ENCODE results near the gene BPIFB3. TPM values are rescaled to one million over a fixed set of nuclear protein-coding genes. Genes with fewer than 3 reads are reported as not detected.

BPIFB3 gene
- total and polyA plus RNA-seq, 2 of the 4 experiments (the other 2 are of a cell fraction): not detected

DNA sequence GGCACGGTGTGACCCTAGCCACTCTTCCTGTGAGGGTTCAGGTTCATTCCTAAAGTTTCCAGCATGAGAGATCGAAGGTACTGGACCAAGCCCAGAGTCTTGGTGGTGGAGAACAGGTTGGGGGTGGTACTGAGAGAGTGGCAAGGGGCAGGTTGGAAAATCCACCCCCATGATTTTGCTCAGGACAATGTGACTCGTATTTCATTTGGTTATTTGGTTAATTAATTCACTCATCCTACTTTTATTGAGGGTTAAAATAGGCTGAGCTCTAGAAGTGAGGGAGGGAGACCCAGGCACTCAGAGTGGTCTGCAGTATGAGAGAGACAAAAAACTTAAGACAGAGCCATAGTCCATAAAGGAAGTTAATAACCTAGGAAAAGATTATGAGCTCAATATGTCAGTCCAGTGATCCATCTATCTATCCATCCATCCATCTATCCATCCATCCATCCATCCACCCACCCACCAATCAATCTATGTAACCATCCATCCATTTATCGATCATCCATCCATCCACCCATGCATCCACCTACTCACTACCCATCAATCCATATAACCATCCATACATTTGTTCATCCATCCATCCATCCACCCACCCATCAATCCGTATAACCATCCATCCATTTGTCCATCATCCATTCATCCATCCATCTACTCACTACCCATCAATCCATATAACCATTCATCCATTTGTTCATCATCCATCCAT lies 28.9 kb upstream of the BPIFB3 start:
- dilution Hi-C loops (cut with HindIII; ENCODE audit: low sequenced_read_pairs, unreplicated experiment): no loop called here
- POLR2A ChIA-PET (ENCODE audit: unreplicated experiment): no interaction called here

More for the DNA sequence above, 28.9 kb upstream of the BPIFB3 start:
- H4K8ac ChIP-seq (ENCODE audit: low read depth in 2 of 2, low read length in 2 of 2): no peak overlapping the region
- no peaks in the 10 kb centered on the region for H3K9me3 ChIP-seq (ENCODE audit: control insufficient read depth, insufficient read depth, low read length)
- H2BK120ac ChIP-seq (ENCODE audit: low read depth, low read length): no peak overlapping the region
- H3K27ac ChIP-seq (ENCODE audit: insufficient read depth, low read length): no peak overlapping the region
- intact Hi-C loops (cut with micrococcal nuclease): no loop called here
- no peaks in the 10 kb centered on the region for H3K27me3 ChIP-seq (ENCODE audit: control insufficient read depth, insufficient read depth, low read length)
- H4K20me1 ChIP-seq (ENCODE audit: insufficient read depth, low read length): no peaks in the 10 kb centered on the region
- ATAC-seq (ENCODE audit: low read depth) (no peak), DNase-seq (no peak)
- 44 to 100% methylated on average over 1 to 2 of the region's 5 CpGs for WGBS, 2 experiments (ENCODE audit: extremely low coverage in 2 of 2, insufficient read length in 1 of 2)
- H3K36me3 ChIP-seq (ENCODE audit: control insufficient read depth, insufficient read depth, low read length): no peaks in the 10 kb centered on the region
- H2BK20ac ChIP-seq (ENCODE audit: low read depth, low read length): no peak overlapping the region
- no peak overlapping the region for H2AK9ac ChIP-seq (replicated peaks; ENCODE audit: low read depth, low read length, poor library complexity)
- BruUV-seq (replicated peaks): no TSS peak
- H4K5ac ChIP-seq (ENCODE audit: low read depth, low read length): no peak overlapping the region
- H2BK5ac ChIP-seq (ENCODE audit: low read depth, low read length, poor library complexity, severe bottlenecking): peak overlapping the region; percentile 46
- no peak overlapping the region for H3K9ac ChIP-seq (ENCODE audit: low read depth, low read length)
- no peak overlapping the region for H3K56ac ChIP-seq (ENCODE audit: extremely low read depth, insufficient read depth, low read length)
- no peak overlapping the region for H2AFZ ChIP-seq (replicated peaks; ENCODE audit: low read length, poor library complexity)
- H3K4me3 ChIP-seq (ENCODE audit: insufficient read depth, low read depth, low read length): no peak overlapping the region
- CTCF ChIA-PET: no interaction called here
- H3K14ac ChIP-seq (replicated peaks; ENCODE audit: low read depth, low read length): no peak overlapping the region
- TF ChIP-seq, protein P1, sequence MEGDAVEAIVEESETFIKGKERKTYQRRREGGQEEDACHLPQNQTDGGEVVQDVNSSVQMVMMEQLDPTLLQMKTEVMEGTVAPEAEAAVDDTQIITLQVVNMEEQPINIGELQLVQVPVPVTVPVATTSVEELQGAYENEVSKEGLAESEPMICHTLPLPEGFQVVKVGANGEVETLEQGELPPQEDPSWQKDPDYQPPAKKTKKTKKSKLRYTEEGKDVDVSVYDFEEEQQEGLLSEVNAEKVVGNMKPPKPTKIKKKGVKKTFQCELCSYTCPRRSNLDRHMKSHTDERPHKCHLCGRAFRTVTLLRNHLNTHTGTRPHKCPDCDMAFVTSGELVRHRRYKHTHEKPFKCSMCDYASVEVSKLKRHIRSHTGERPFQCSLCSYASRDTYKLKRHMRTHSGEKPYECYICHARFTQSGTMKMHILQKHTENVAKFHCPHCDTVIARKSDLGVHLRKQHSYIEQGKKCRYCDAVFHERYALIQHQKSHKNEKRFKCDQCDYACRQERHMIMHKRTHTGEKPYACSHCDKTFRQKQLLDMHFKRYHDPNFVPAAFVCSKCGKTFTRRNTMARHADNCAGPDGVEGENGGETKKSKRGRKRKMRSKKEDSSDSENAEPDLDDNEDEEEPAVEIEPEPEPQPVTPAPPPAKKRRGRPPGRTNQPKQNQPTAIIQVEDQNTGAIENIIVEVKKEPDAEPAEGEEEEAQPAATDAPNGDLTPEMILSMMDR (conservative IDR thresholded peaks at IDR 0.05; ENCODE audit: low read depth, low read length): no peak
- TF ChIP-seq SMC3 (IDR thresholded peaks at IDR 0.05; ENCODE audit: low read depth, low read length): no peak
- TF ChIP-seq, protein P2, sequence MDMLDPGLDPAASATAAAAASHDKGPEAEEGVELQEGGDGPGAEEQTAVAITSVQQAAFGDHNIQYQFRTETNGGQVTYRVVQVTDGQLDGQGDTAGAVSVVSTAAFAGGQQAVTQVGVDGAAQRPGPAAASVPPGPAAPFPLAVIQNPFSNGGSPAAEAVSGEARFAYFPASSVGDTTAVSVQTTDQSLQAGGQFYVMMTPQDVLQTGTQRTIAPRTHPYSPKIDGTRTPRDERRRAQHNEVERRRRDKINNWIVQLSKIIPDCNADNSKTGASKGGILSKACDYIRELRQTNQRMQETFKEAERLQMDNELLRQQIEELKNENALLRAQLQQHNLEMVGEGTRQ (IDR thresholded peaks at IDR 0.05; ENCODE audit: low read depth, low read length): no peak
- TF ChIP-seq FOS (IDR thresholded peaks at IDR 0.05; ENCODE audit: low read depth, low read length): no peak
- no peak for TF ChIP-seq CHD1 (IDR thresholded peaks at IDR 0.05; ENCODE audit: low read depth, low read length)
- no peak for TF ChIP-seq RCOR1 (IDR thresholded peaks at IDR 0.05; ENCODE audit: insufficient replicate concordance, low read length)
- TF ChIP-seq POLR2A (IDR thresholded peaks at IDR 0.05; ENCODE audit: low read depth, low read length): no peak
- no peak for TF ChIP-seq MAFK (IDR thresholded peaks at IDR 0.05; ENCODE audit: low read depth, low read length)
- no peak for TF ChIP-seq MXI1 (IDR thresholded peaks at IDR 0.05; ENCODE audit: borderline replicate concordance, low read depth, low read length)
- TF ChIP-seq BHLHE40 (IDR thresholded peaks at IDR 0.05; ENCODE audit: low read depth, low read length): no peak
- no peak for TF ChIP-seq RAD21 (IDR thresholded peaks at IDR 0.05; ENCODE audit: low read length)
- no peak overlapping the region for H3K23ac ChIP-seq (ENCODE audit: low read depth, low read length)
- no peak overlapping the region for H3K4ac ChIP-seq (ENCODE audit: low read depth, low read length)
- H3K4me2 ChIP-seq (ENCODE audit: low read depth, low read length): no peak overlapping the region
- H2BK15ac ChIP-seq (ENCODE audit: low read depth, low read length): no peak overlapping the region
- H3K4me1 ChIP-seq (ENCODE audit: control insufficient read depth, insufficient read depth, low read length): no peaks in the 10 kb centered on the region
- H2AK5ac ChIP-seq (ENCODE audit: low read depth, low read length): no peak overlapping the region
- H3K18ac ChIP-seq (ENCODE audit: low read depth, low read length): no peak overlapping the region
- in situ Hi-C loops (cut with MboI; ENCODE audit: low sequenced_read_pairs): no loop called here
- no peaks in the 10 kb centered on the region for H3K9me1 ChIP-seq (ENCODE audit: insufficient read depth, low read length)
- no peaks in the 10 kb centered on the region for H3K79me1 ChIP-seq (ENCODE audit: low read depth in 1 of 2, low read length in 2 of 2)
- no peak overlapping the region for H4K91ac ChIP-seq (ENCODE audit: insufficient read depth, low read depth, low read length)

All from IMR-90 (cell line).